HG03571 (cell line): Measurements from ENCODE around the gene SLF1.

Source experiments
- ATAC-seq: cut with Tn5 transposase; IDR thresholded peaks from one replicate; pipeline ENCODE4 v1.9.1; 2021; ENCODE audit not compliant: unreplicated experiment

SLF1 gene

GRCh38 chr5:94660506-94660905, 42.0 kb downstream of the SLF1 start:
- no peak for ATAC-seq

- ATAC-seq: no peak
Observed at GRCh38 chr5:94661086-94661485, 42.6 kb downstream of the SLF1 start.

- ATAC-seq: no peak
Observed at GRCh38 chr5:94667937-94668336, 49.5 kb downstream of the SLF1 start.

GRCh38 chr5:94670726-94671125, 52.3 kb downstream of the SLF1 start:
- ATAC-seq: no peak

GRCh38 chr5:94672746-94673145, 54.3 kb downstream of the SLF1 start:
- ATAC-seq: no peak

- no peak for ATAC-seq
Observed at GRCh38 chr5:94674490-94675382, 56.3 kb downstream of the SLF1 start.

GRCh38 chr5:94675965-94676618, 57.6 kb downstream of the SLF1 start:
- no peak for ATAC-seq

- ATAC-seq: no peak
Observed at GRCh38 chr5:94682814-94683520, 64.5 kb downstream of the SLF1 start.

- ATAC-seq: no peak
Observed at GRCh38 chr5:94689908-94690307, 71.4 kb downstream of the SLF1 start.

GRCh38 chr5:94690778-94691177, 72.3 kb downstream of the SLF1 start:
- ATAC-seq: no peak

GRCh38 chr5:94691291-94691690, 72.8 kb downstream of the SLF1 start:
- ATAC-seq: no peak

- no peak for ATAC-seq
Observed at GRCh38 chr5:94691949-94692348, 73.5 kb downstream of the SLF1 start.

- ATAC-seq: no peak
Observed at GRCh38 chr5:94692581-94692980, 74.1 kb downstream of the SLF1 start.

- ATAC-seq: peak; percentile 58
Observed at GRCh38 chr5:94693043-94693822, 74.8 kb downstream of the SLF1 start.

- ATAC-seq: no peak
Observed at GRCh38 chr5:94693845-94694370, 75.4 kb downstream of the SLF1 start.

GRCh38 chr5:94694671-94695070, 76.2 kb downstream of the SLF1 start:
- ATAC-seq: no peak

GRCh38 chr5:94698197-94698596, 79.7 kb downstream of the SLF1 start:
- no peak for ATAC-seq

GRCh38 chr5:94699562-94699961, 81.1 kb downstream of the SLF1 start:
- no peak for ATAC-seq

GRCh38 chr5:94700592-94700991, 82.1 kb downstream of the SLF1 start:
- peak; percentile 59 for ATAC-seq

GRCh38 chr5:94702729-94703128, 84.3 kb downstream of the SLF1 start:
- ATAC-seq: peak; percentile 57

- ATAC-seq: no peak
Observed at GRCh38 chr5:94705427-94705826, 87.0 kb downstream of the SLF1 start.
